ENCODE results near the gene PALM. TPM values are rescaled to one million over a fixed set of nuclear protein-coding genes. Genes with fewer than 3 reads are reported as not detected.

The PALM gene
- total and polyA plus RNA-seq, 9 of the 15 experiments (the other 6 are each of a cell fraction or from before 2014, with no cell fraction given): 0.04 to 6.6 (median 1.7) TPM

DNA sequence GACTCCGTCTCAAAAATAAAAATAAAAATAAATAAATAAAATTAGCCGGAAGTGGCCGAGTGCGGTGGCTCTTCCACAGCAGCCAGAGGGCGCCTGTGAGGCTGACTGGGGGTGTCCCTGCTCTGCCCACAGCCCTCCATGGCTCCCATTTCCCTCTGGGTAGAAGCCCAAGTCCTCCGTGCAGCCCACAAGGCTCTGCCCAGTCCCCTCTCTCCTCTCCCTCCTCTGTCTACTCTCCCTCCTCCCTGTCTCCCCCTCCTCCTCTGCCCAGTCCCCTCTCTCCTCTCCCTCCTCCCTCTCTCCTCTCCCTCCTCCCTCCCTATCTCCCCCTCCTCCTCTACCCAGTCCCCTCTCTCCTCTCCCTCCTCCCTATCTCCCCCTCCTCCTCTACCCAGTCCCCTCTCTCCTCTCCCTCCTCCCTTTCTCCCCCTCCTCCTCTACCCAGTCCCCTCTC, 62.6 kb downstream of the PALM start (continued):
- TF ChIP-seq, protein P1, sequence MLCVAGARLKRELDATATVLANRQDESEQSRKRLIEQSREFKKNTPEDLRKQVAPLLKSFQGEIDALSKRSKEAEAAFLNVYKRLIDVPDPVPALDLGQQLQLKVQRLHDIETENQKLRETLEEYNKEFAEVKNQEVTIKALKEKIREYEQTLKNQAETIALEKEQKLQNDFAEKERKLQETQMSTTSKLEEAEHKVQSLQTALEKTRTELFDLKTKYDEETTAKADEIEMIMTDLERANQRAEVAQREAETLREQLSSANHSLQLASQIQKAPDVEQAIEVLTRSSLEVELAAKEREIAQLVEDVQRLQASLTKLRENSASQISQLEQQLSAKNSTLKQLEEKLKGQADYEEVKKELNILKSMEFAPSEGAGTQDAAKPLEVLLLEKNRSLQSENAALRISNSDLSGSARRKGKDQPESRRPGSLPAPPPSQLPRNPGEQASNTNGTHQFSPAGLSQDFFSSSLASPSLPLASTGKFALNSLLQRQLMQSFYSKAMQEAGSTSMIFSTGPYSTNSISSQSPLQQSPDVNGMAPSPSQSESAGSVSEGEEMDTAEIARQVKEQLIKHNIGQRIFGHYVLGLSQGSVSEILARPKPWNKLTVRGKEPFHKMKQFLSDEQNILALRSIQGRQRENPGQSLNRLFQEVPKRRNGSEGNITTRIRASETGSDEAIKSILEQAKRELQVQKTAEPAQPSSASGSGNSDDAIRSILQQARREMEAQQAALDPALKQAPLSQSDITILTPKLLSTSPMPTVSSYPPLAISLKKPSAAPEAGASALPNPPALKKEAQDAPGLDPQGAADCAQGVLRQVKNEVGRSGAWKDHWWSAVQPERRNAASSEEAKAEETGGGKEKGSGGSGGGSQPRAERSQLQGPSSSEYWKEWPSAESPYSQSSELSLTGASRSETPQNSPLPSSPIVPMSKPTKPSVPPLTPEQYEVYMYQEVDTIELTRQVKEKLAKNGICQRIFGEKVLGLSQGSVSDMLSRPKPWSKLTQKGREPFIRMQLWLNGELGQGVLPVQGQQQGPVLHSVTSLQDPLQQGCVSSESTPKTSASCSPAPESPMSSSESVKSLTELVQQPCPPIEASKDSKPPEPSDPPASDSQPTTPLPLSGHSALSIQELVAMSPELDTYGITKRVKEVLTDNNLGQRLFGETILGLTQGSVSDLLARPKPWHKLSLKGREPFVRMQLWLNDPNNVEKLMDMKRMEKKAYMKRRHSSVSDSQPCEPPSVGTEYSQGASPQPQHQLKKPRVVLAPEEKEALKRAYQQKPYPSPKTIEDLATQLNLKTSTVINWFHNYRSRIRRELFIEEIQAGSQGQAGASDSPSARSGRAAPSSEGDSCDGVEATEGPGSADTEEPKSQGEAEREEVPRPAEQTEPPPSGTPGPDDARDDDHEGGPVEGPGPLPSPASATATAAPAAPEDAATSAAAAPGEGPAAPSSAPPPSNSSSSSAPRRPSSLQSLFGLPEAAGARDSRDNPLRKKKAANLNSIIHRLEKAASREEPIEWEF (CRISPR knock-in tag; IDR thresholded peaks at IDR 0.05): no peak
- TF ChIP-seq ZNF707 (CRISPR knock-in tag; conservative IDR thresholded peaks at IDR 0.05) (no peak), ZNF12 (CRISPR knock-in tag; IDR thresholded peaks at IDR 0.05) (no peak), ZNF274 (IDR thresholded peaks at IDR 0.05; ENCODE audit: borderline replicate concordance, low read depth, low read length) (no peak), NR2C1 (IDR thresholded peaks at IDR 0.05) (no peak), NR2C1 (tag; IDR thresholded peaks at IDR 0.05) (no peak), ZFX (CRISPR knock-in tag; IDR thresholded peaks at IDR 0.05) (no peak), LARP7 (IDR thresholded peaks at IDR 0.05) (no peak), SP1 (CRISPR knock-in tag; IDR thresholded peaks at IDR 0.05) (no peak), MAZ (CRISPR knock-in tag; conservative IDR thresholded peaks at IDR 0.05 in 1 of 2, IDR thresholded peaks at IDR 0.05 in 1 of 2) (peak; percentile 30 to 73; a peak in 2 of 4 replicates), GTF2E2 (tag; IDR thresholded peaks at IDR 0.05) (no peak), ZC3H8 (IDR thresholded peaks at IDR 0.05) (no peak), DNMT1 (IDR thresholded peaks at IDR 0.05) (no peak), CHD4 (IDR thresholded peaks at IDR 0.05; ENCODE audit: insufficient read depth, insufficient replicate concordance, low read depth, low read length, poor library complexity, severe bottlenecking) (peak; percentile 74), ZBTB7A (IDR thresholded peaks at IDR 0.05; ENCODE audit: borderline replicate concordance, control insufficient read depth, low read depth, low read length) (peak; percentile 41; the same call in 1 of the 2 replicates)
- TF ChIP-seq, protein P2, sequence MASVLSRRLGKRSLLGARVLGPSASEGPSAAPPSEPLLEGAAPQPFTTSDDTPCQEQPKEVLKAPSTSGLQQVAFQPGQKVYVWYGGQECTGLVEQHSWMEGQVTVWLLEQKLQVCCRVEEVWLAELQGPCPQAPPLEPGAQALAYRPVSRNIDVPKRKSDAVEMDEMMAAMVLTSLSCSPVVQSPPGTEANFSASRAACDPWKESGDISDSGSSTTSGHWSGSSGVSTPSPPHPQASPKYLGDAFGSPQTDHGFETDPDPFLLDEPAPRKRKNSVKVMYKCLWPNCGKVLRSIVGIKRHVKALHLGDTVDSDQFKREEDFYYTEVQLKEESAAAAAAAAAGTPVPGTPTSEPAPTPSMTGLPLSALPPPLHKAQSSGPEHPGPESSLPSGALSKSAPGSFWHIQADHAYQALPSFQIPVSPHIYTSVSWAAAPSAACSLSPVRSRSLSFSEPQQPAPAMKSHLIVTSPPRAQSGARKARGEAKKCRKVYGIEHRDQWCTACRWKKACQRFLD (CRISPR knock-in tag; IDR thresholded peaks at IDR 0.05): no peak
- TF ChIP-seq, protein P3, sequence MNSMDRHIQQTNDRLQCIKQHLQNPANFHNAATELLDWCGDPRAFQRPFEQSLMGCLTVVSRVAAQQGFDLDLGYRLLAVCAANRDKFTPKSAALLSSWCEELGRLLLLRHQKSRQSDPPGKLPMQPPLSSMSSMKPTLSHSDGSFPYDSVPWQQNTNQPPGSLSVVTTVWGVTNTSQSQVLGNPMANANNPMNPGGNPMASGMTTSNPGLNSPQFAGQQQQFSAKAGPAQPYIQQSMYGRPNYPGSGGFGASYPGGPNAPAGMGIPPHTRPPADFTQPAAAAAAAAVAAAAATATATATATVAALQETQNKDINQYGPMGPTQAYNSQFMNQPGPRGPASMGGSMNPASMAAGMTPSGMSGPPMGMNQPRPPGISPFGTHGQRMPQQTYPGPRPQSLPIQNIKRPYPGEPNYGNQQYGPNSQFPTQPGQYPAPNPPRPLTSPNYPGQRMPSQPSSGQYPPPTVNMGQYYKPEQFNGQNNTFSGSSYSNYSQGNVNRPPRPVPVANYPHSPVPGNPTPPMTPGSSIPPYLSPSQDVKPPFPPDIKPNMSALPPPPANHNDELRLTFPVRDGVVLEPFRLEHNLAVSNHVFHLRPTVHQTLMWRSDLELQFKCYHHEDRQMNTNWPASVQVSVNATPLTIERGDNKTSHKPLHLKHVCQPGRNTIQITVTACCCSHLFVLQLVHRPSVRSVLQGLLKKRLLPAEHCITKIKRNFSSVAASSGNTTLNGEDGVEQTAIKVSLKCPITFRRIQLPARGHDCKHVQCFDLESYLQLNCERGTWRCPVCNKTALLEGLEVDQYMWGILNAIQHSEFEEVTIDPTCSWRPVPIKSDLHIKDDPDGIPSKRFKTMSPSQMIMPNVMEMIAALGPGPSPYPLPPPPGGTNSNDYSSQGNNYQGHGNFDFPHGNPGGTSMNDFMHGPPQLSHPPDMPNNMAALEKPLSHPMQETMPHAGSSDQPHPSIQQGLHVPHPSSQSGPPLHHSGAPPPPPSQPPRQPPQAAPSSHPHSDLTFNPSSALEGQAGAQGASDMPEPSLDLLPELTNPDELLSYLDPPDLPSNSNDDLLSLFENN (IDR thresholded peaks at IDR 0.05; ENCODE audit: low read depth in 2 of 2, low read length in 2 of 2): no peak
- TF ChIP-seq, protein P4, sequence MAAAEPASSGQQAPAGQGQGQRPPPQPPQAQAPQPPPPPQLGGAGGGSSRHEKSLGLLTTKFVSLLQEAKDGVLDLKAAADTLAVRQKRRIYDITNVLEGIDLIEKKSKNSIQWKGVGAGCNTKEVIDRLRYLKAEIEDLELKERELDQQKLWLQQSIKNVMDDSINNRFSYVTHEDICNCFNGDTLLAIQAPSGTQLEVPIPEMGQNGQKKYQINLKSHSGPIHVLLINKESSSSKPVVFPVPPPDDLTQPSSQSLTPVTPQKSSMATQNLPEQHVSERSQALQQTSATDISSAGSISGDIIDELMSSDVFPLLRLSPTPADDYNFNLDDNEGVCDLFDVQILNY (CRISPR knock-in tag; IDR thresholded peaks at IDR 0.05): no peak

Data from K562 (cell line).